ENCODE data around the gene MYO3B. TPM values are rescaled to one million over a fixed set of nuclear protein-coding genes. Genes with fewer than 3 reads are reported as not detected.

The MYO3B gene
- total RNA-seq, 1 experiment from 2014 or later: 0.63 TPM

DNA sequence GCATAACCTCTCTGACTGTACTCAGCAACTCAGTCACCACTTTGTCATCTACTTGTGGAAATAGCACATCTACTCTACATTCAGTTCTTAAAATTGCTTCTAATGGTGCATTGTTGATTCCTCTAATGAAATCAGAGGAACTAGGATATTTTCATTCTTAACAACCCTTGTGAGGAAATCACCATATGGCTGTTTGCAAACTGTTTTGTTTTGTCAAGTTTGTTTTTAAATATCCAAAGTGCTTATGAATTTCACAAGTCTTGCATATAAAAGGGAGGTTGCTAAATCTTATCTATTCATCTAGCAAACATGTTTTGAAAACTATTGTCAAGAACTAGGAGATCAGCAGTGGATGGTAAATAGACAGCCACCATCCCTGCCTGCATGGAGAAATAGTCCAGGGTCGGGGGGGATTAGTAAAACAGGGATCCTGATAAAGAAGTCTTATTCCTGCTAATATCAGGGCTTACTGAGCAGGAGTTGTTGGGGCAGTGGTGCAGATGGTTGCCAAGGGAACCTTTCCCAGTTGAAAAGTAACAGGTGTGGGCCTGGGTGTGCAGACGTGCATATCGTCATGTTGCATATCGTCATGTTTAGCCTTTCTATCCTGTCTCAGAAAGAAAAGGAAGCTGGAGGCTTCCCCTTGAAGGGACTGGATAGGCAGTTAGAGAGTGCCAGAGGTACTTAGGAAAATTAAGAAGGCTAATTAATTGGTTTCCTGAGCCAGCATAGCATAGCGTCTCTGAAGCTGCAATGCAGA is 7.5 kb upstream of the MYO3B start:
- Histone ChIP-seq H3K56ac (ENCODE audit: insufficient read length, low read depth, low read length) (no peak overlapping the region), H3K79me1 (ENCODE audit: insufficient read depth, low read depth, low read length, poor library complexity, severe bottlenecking) (no peaks in the 10 kb centered on the region), H4K5ac (ENCODE audit: insufficient read length, low read depth, low read length) (no peak overlapping the region), H2BK20ac (ENCODE audit: low read depth, low read length, poor library complexity, severe bottlenecking) (no peak overlapping the region), H2BK5ac (ENCODE audit: insufficient read length, low read length) (no peak overlapping the region), H2AFZ (ENCODE audit: low read length) (no peak overlapping the region), H3K18ac (ENCODE audit: insufficient read length, low read depth, low read length) (no peak overlapping the region), H3K9ac (ENCODE audit: extremely low read depth, insufficient read length, low read length) (no peak overlapping the region), H3K4me2 (ENCODE audit: insufficient read depth, insufficient read length, low read length) (no peak overlapping the region), H3K27ac (ENCODE audit: insufficient read length, low read depth, low read length) (no peak overlapping the region), H2AK5ac (ENCODE audit: insufficient read length, low read length) (no peak overlapping the region), H2BK15ac (ENCODE audit: low read depth, low read length) (no peak overlapping the region), H3K4me1 (ENCODE audit: insufficient read depth, low read length) (peaks cover 5% of the 10 kb centered on the region), H3K4ac (ENCODE audit: low read depth, low read length) (no peak overlapping the region), H3K79me2 (ENCODE audit: insufficient read depth, low read length) (no peaks in the 10 kb centered on the region), H3T11ph (ENCODE audit: low read length) (no peak overlapping the region), H2BK120ac (ENCODE audit: low read depth, low read length, poor library complexity, severe bottlenecking) (no peak overlapping the region), H4K91ac (ENCODE audit: insufficient read length, low read depth, low read length) (no peak overlapping the region), H3K14ac (ENCODE audit: insufficient read depth, low read length) (no peak overlapping the region), H3K9me3 (ENCODE audit: control insufficient read depth, low read depth, low read length) (no peaks in the 10 kb centered on the region), H3K23ac (ENCODE audit: insufficient read length, low read depth, low read length) (no peak overlapping the region), H4K8ac (replicated peaks; ENCODE audit: insufficient read length, low read depth, low read length) (no peak overlapping the region), H3K27me3 (ENCODE audit: insufficient read depth, low read length) (no peaks in the 10 kb centered on the region), H4K20me1 (ENCODE audit: control insufficient read depth, insufficient read depth, insufficient read length) (no peaks in the 10 kb centered on the region), H2BK12ac (ENCODE audit: insufficient read length, low read depth, low read length) (no peak overlapping the region), H3K23me2 (ENCODE audit: insufficient read length, low read depth, low read length, poor library complexity, severe bottlenecking) (no peaks in the 10 kb centered on the region)
- no peaks in the 10 kb centered on the region; a peak in 1 of 5 replicates for H3K9me3 Mint-ChIP-seq
- no peaks in the 10 kb centered on the region for H3K27me3 Mint-ChIP-seq (ENCODE audit: low read depth)
- TF ChIP-seq, protein P1, sequence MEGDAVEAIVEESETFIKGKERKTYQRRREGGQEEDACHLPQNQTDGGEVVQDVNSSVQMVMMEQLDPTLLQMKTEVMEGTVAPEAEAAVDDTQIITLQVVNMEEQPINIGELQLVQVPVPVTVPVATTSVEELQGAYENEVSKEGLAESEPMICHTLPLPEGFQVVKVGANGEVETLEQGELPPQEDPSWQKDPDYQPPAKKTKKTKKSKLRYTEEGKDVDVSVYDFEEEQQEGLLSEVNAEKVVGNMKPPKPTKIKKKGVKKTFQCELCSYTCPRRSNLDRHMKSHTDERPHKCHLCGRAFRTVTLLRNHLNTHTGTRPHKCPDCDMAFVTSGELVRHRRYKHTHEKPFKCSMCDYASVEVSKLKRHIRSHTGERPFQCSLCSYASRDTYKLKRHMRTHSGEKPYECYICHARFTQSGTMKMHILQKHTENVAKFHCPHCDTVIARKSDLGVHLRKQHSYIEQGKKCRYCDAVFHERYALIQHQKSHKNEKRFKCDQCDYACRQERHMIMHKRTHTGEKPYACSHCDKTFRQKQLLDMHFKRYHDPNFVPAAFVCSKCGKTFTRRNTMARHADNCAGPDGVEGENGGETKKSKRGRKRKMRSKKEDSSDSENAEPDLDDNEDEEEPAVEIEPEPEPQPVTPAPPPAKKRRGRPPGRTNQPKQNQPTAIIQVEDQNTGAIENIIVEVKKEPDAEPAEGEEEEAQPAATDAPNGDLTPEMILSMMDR (conservative IDR thresholded peaks at IDR 0.05): no peak
- DNase-seq: no peak
- no peaks in the 10 kb centered on the region; a peak in 1 of 7 replicates for H3K36me3 Mint-ChIP-seq (ENCODE audit: insufficient read depth in 1 of 3, low read depth in 3 of 3)
- H3K4me3 Mint-ChIP-seq: peak overlapping the region in 1 of 2 experiments; percentile 21; a peak in 1 of 5 replicates
- peaks cover 29 to 30% of the 10 kb centered on the region in 2 experiments for H3K4me1 Mint-ChIP-seq
- no CpG with 5 or more reads among the region's 5 CpGs for WGBS (ENCODE audit: extremely low coverage, insufficient read length, low lambda C conversion rate)
- H3K27ac Mint-ChIP-seq: peak overlapping the region in 2 of 3 experiments; percentile 23 to 34; a peak in 2 of 7 replicates

Measured in H9 (cell line).